Pancreas (tissue), 10 donors: ENCODE results near the gene CABP5. TPM values are rescaled to one million over a fixed set of nuclear protein-coding genes. Genes with fewer than 3 reads are reported as not detected.

Source experiments
- ATAC-seq, 4 donors: fragments of 200-7000 bp; cut with Tn5 transposase; one replicate each; pipeline versions ENCODE4 v1.8.0 to v1.9.1; 2020; ENCODE audit warnings: mild to moderate bottlenecking in 4 of 4, moderate library complexity in 4 of 4
- DNase-seq, 6 donors: peaks; one replicate each; pipeline ENCODE4 v3.0.0-alpha.2; 2020
- FAIRE-seq: peaks from 2 replicates; lab custom pipeline; 2012; peaks lifted over from hg19 to GRCh38; lab: Jason Lieb, UNC
- H3K27ac ChIP-seq, 4 donors: fragments of 200-600 bp; sonication (generic); 1 replicate in 3 of 4; 2 replicates in 1 of 4; pipeline versions ENCODE4 v1.5.0 to v1.8.0; 2020
- H3K27me3 ChIP-seq, 4 donors: fragments of 200-600 bp; one replicate each; pipeline ENCODE4 v1.8.0; 2021
- H3K36me3 ChIP-seq, 3 donors: fragments of 200-600 bp; sonication (generic) in 1 of 3; one replicate each; pipeline versions ENCODE4 v1.5.0 to v1.8.0; 2020 to 2021
- H3K4me1 ChIP-seq, 3 donors: fragments of 200-600 bp; one replicate each; pipeline ENCODE4 v1.8.0; 2021
- H3K4me3 ChIP-seq, 4 donors: fragments of 200-600 bp; sonication (generic) in 2 of 4; one replicate each; pipeline versions ENCODE4 v1.5.0 to v1.8.0; 2020 to 2021
- H3K9me3 ChIP-seq, 4 donors: fragments of 200-600 bp; one replicate each; pipeline ENCODE4 v1.8.0; 2021
- WGBS, 2 donors: extraction: QIAGEN DNeasy Blood & Tissue Kit; methylation state at CpG; one replicate each; pipeline ENCODE4 v1.1.7; 2013; 5-methylcytosine and 5-hydroxymethylcytosine counted together
- intact Hi-C, 3 donors: fragments of 100-400 bp; cut with DNase I; formaldehyde crosslinking; loops; one replicate each; pipeline versions ENCODE4 v1.11.1 to v1.14.2; 2022
- polyA plus RNA-seq, 2 donors: library from polyadenylated mRNA; stranded (reverse); fragments of 200-250 nt; gene quantifications; one replicate each; pipeline ENCODE4 v1.2.3, GENCODE V29; 2013
- total RNA-seq, 6 donors: library from RNA; stranded (reverse); fragmentation: NEBNext Ultra II Directional in 4 of 6; extraction: Animal tissue kit (Norgen Biotek cat#: 25700) in 4 of 6; gene quantifications; one replicate each; pipeline versions ENCODE4 v1.2.1 to v1.2.4, GENCODE V29; 2021 to 2023
- TF ChIP-seq, protein P1 (sequence below), 4 donors: fragments of 200-600 bp; sonication (generic) in 3 of 4; IDR thresholded peaks; one replicate each; pipeline versions ENCODE4 v1.5.0 to v1.8.0; 2021; ENCODE audit warnings: antibody characterized with exemption in 4 of 4
- donor health status: healthy with polysubstance abuse.
- donor health status: DM: no; HTN: no; CAD: no; lungs with moderate emphysema.
- donor health status: DM: no; HTN: no; CAD: no.
- donor health status: control.
- donor health status: control.
- donor health status: Bipolar disorder and iron deficiency.
- donor health status: DM: yes; HTN: yes; CAD: no.
- donor health status: DM: no; HTN: no; CAD: no.
- donor health status: DM: no; HTN: no; CAD: no.
- donor health status: DM: yes; HTN: yes; CAD: no.

CABP5 gene
- total and polyA plus RNA-seq, 8 donors: not detected

DNA sequence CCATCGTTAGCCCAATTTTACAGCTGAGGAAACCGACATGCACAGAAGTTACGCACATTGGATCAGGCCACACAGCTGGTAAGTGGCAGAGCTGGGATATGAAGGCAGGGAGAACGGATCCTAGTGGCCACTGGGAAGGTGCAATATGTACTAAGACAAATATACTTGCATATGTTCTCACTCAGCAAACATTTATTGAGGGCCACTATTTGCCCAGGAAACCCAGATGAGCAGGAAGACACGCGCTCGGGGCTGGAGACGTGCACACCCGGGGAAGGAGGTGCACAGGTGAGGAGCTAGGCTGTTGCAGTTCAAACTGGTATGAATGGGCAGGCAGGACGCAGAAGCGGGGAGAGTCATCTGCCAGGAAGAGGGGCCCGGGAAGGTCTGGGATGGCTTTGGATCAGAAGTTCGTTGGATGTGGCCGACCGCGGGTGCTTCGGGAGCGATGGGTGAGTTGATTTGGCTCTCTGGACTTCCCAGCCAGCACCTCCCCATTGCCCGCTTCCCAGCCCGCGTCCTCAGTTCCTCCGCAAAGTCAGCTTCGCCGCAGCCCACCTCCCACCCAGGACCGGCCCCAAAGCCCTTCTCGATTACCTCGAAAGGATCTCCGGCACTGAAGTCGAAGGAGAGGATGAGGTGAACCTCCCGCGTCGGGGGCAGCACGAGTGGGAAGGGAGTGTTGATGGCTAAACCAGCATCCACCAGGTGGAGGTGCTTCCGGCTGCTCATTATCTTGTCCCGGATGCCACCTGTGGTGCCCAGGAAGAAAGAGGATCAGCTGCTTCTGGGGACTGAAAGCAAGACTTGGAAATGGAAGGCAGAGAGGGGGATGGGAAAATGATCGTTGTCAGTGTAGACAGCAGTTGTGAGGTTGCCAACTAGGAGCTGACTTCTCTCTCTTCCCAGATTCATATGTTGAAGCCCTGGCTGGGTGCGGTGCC lies 17.8 kb upstream of the CABP5 start:
- intact Hi-C loops: no loop called here
- ATAC-seq: no peak
- H3K9me3 ChIP-seq: no peaks in the 10 kb centered on the region
- TF ChIP-seq, protein P1, sequence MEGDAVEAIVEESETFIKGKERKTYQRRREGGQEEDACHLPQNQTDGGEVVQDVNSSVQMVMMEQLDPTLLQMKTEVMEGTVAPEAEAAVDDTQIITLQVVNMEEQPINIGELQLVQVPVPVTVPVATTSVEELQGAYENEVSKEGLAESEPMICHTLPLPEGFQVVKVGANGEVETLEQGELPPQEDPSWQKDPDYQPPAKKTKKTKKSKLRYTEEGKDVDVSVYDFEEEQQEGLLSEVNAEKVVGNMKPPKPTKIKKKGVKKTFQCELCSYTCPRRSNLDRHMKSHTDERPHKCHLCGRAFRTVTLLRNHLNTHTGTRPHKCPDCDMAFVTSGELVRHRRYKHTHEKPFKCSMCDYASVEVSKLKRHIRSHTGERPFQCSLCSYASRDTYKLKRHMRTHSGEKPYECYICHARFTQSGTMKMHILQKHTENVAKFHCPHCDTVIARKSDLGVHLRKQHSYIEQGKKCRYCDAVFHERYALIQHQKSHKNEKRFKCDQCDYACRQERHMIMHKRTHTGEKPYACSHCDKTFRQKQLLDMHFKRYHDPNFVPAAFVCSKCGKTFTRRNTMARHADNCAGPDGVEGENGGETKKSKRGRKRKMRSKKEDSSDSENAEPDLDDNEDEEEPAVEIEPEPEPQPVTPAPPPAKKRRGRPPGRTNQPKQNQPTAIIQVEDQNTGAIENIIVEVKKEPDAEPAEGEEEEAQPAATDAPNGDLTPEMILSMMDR (IDR thresholded peaks at IDR 0.05): no peak
- no peaks in the 10 kb centered on the region for H3K27me3 ChIP-seq
- 46 to 48% methylated on average over 37 of the region's 37 CpGs for WGBS, 2 donors
- no peaks in the 10 kb centered on the region for H3K36me3 ChIP-seq
- FAIRE-seq: no peak
- H3K4me1 ChIP-seq: no peaks in the 10 kb centered on the region
- H3K27ac ChIP-seq: no peak overlapping the region
- H3K4me3 ChIP-seq: no peak overlapping the region
- no peak for DNase-seq

DNA sequence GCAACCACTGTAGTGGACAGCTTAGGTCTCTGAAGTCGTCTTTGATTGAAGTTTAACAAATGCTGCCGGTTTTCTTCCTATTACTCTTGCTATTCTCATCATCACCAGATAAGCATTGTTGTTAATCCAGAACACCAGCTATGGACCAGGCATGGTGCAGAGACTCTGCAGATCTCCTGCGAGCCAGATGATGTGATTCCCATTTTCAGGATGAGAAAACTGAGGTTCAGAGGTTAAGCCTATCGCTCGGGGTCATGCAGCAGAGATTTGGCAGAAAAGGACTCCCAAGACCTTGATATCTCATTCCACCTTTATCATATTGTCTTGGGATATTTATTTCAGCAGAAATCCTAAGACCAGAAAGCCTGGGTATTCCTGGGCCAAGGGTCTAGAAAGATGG lies 16.5 kb upstream of the CABP5 start:
- 66 to 75% methylated on average over 5 of the region's 5 CpGs for WGBS, 2 donors
- DNase-seq (no peak), ATAC-seq (no peak), FAIRE-seq (no peak)
- H3K27ac ChIP-seq: no peak overlapping the region
- TF ChIP-seq, protein P1 (IDR thresholded peaks at IDR 0.05): no peak
- intact Hi-C loops: no loop called here
- H3K9me3 ChIP-seq: no peaks in the 10 kb centered on the region
- no peaks in the 10 kb centered on the region for H3K36me3 ChIP-seq
- H3K27me3 ChIP-seq: no peaks in the 10 kb centered on the region
- H3K4me3 ChIP-seq: no peak overlapping the region
- H3K4me1 ChIP-seq: no peaks in the 10 kb centered on the region

DNA sequence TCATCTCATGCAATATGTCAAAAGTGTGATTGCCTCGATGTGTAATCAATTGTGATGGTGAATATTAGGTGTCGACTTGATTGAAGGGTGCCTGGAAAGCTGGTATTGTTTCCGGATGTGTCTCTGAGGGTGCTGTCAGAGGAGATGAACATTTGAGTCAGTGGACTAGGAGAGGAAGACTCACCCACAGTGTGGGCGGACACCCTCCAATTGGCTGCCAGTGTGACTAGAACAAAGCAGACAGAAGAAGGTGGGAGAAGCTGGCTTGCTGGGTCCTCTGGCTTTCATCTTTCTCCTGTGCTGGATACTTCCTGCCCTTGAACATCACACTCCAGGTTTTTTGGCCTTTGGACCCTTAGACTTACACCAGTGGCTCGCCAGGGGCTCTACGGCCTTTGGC lies 15.5 kb upstream of the CABP5 start:
- TF ChIP-seq, protein P1 (IDR thresholded peaks at IDR 0.05): no peak
- ATAC-seq (no peak), FAIRE-seq (no peak), DNase-seq (no peak)
- WGBS, 2 donors: 84 to 88% methylated on average over 6 of the region's 6 CpGs
- no peaks in the 10 kb centered on the region for H3K27me3 ChIP-seq
- no peak overlapping the region for H3K4me3 ChIP-seq
- intact Hi-C loops: no loop called here
- H3K27ac ChIP-seq: no peak overlapping the region
- no peaks in the 10 kb centered on the region for H3K9me3 ChIP-seq
- H3K4me1 ChIP-seq: no peaks in the 10 kb centered on the region
- H3K36me3 ChIP-seq: no peaks in the 10 kb centered on the region

DNA sequence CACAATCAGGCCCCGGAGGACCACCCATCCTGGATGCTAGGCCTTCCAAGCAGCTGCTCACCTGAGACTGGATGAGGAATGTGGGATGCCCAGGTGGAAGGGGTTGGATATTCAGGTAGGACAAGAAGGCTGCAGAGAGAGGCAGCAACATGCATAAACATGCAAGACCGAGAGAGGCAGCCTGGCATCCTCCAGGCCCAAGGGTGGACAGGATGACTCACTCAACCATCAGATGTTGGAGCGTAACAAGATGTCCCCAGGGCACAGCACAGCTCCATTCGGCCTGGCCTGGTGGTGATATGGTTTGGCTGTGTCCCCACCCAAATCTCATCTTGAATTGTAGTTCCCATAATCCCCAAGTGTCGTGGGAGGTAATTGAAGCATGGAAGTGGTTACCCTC lies 10.0 kb upstream of the CABP5 start:
- Histone ChIP-seq H3K27ac (no peak overlapping the region), H3K36me3 (no peaks in the 10 kb centered on the region), H3K9me3 (no peaks in the 10 kb centered on the region), H3K4me1 (no peaks in the 10 kb centered on the region), H3K27me3 (no peaks in the 10 kb centered on the region), H3K4me3 (no peak overlapping the region)
- TF ChIP-seq, protein P1 (IDR thresholded peaks at IDR 0.05): no peak
- 69 to 80% methylated on average over 5 of the region's 5 CpGs for WGBS, 2 donors
- no peak for ATAC-seq
- intact Hi-C loops: no loop called here
- FAIRE-seq: no peak
- no peak for DNase-seq

DNA sequence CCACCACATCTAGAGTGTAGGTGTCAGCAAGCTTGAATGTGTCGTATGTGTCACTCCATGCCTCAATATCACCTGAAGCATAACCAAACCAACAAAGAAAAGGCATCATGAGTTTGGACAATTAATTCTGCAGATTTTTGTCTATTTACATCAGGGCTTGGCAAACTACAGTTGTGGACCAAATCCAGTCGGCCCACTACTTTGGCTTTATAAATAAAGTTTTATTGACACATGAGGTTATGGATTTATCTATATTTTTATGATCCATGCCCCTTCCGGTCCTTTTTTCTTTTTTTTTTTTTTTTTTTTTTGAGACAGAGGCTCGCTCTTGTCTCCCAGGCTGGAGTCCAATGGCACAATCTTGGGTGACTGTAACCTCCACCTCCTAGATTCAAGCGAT lies 9.2 kb upstream of the CABP5 start:
- no peak for FAIRE-seq
- 70 to 72% methylated on average over 5 of the region's 5 CpGs for WGBS, 2 donors
- no peak for DNase-seq

More for the DNA sequence above, 9.2 kb upstream of the CABP5 start:
- Histone ChIP-seq H3K9me3 (no peaks in the 10 kb centered on the region), H3K27me3 (no peaks in the 10 kb centered on the region), H3K27ac (no peak overlapping the region), H3K4me1 (no peaks in the 10 kb centered on the region), H3K36me3 (no peaks in the 10 kb centered on the region), H3K4me3 (no peak overlapping the region)
- no peak for ATAC-seq
- intact Hi-C loops: no loop called here
- TF ChIP-seq, protein P1 (IDR thresholded peaks at IDR 0.05): no peak
